Measurements from ENCODE around the gene IFITM5. TPM values are rescaled to one million over a fixed set of nuclear protein-coding genes. Genes with fewer than 3 reads are reported as not detected.
A peak's percentile ranks its signal among the peaks of the same experiment; 100 is the strongest.
"Not testable (repeated sequence)": the region's sequence is repeated elsewhere in the genome, so short reads cannot be mapped to it uniquely, and the experiment has no call there.

Gene IFITM5
- total RNA-seq, 2 donors from 2014 or later, result not detected

DNA sequence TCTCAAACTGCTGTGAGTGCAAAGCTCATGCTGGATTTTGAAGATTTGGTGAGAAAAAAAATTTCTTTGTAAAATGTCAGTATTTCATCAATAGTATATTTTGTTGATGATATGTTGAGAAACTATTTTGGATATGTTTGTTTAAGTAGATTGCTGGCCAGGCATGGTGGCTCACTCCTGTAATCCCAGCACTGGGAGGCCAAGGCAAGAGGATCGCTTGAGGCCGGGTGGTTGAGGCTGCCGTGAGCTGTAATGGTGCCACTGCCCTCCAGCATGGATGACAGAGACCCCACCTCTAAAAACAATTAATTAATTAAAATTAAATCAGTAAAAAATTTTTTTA is 28.2 kb upstream of the IFITM5 start:
- no peak for TF ChIP-seq CTCF (IDR thresholded peaks at IDR 0.05)
- DNase-seq (ENCODE audit: low spot score) (no peak), ATAC-seq (ENCODE audit: insufficient number of reproducible peaks, low FRiP score, low read depth) (no peak)

GRCh38 chr11:326842-327580 is 27.7 kb upstream of the IFITM5 start:
- H3K27ac ChIP-seq, result peak overlapping the region; percentile 70 to 80
- peak overlapping the region; percentile 43 for H3K4me3 ChIP-seq
- no peaks in the 10 kb centered on the region for H3K27me3 ChIP-seq (replicated peaks; ENCODE audit: insufficient read depth)
- H3K4me1 ChIP-seq (ENCODE audit: control insufficient read depth in 1 of 2, low read depth in 2 of 2), result peaks cover 22 to 33% of the 10 kb centered on the region in 2 donors
- peak; percentile 38 for DNase-seq (ENCODE audit: low spot score)
- no peaks in the 10 kb centered on the region for H3K9me3 ChIP-seq
- no peak for TF ChIP-seq CTCF (IDR thresholded peaks at IDR 0.05)
- ATAC-seq (ENCODE audit: insufficient number of reproducible peaks, low FRiP score, low read depth), result peak; percentile 22
- no peaks in the 10 kb centered on the region for H3K36me3 ChIP-seq

More for the DNA sequence above, 28.2 kb upstream of the IFITM5 start:
- Histone ChIP-seq H3K27me3 (replicated peaks; ENCODE audit: insufficient read depth) (no peaks in the 10 kb centered on the region), H3K9me3 (no peaks in the 10 kb centered on the region), H3K36me3 (no peaks in the 10 kb centered on the region), H3K4me3 (peak overlapping the region; percentile 43), H3K27ac (peak overlapping the region; percentile 70 to 80), H3K4me1 (ENCODE audit: control insufficient read depth in 1 of 2, low read depth in 2 of 2) (peaks cover 22 to 33% of the 10 kb centered on the region in 2 donors)

DNA sequence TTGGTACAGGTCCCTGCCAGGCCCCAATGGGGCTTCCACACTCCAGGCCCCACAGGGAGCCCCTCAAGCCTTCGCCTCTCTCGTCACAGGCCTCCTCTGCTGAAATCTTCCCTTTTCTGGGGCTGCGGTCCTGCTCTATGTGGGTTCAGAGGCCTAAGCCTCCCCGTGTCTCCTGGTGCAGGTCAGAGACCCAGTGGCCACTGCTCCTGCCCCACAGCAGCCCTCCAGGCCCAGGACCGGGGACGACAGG is 27.2 kb upstream of the IFITM5 start:
- H3K9me3 ChIP-seq, result no peaks in the 10 kb centered on the region
- no peak overlapping the region for H3K4me3 ChIP-seq
- DNase-seq (ENCODE audit: low spot score) (no peak), ATAC-seq (ENCODE audit: insufficient number of reproducible peaks, low FRiP score, low read depth) (no peak)
- no peak for TF ChIP-seq CTCF (IDR thresholded peaks at IDR 0.05)
- H3K27me3 ChIP-seq (replicated peaks; ENCODE audit: insufficient read depth), result no peaks in the 10 kb centered on the region
- H3K4me1 ChIP-seq (ENCODE audit: control insufficient read depth in 1 of 2, low read depth in 2 of 2), result peaks cover 22 to 33% of the 10 kb centered on the region in 2 donors
- peak overlapping the region; percentile 70 to 80 for H3K27ac ChIP-seq
- no peaks in the 10 kb centered on the region for H3K36me3 ChIP-seq

DNA sequence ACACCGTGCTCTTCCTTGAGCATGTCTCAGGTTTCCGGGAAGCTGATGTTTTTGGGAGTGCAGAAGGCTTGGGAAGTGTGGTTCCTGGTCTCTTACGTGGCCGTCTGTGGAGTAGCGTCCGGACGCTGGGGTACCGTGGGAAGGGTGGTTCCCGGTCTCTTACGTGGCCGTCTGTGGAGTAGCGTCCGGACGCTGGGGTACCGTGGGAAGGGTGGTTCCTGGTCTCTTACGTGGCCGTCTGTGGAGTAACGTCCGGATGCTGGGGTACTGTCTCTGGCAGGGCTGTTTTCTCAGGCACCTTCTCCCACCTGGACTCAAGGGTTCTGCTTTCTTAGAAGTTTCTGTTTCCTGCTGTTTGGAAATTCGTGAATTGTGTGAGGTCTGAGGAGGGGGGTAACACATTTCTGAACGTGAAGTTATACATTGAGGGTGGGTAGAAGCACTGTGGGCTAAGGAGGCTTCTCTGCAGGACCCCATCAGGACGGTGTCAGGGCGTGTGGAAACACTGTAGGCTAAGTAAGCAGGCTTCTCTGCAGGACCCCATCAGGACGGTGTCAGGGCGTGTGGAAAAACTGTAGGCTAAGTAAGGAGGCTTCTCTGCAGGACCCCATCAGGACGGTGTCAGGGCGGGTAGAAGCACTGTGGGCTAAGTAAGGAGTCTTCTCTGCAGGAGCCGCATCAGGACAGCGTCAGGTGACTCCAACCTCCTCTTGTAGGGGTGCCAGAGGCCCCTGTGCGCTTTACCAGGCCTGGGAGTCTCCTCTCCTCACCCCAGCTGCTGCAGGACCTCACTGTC is 26.7 kb upstream of the IFITM5 start:
- H3K27me3 ChIP-seq (replicated peaks; ENCODE audit: insufficient read depth), result no peaks in the 10 kb centered on the region
- no peaks in the 10 kb centered on the region for H3K36me3 ChIP-seq
- DNase-seq (ENCODE audit: low spot score), result no peak
- TF ChIP-seq CTCF (IDR thresholded peaks at IDR 0.05), result no peak
- peaks cover 22 to 33% of the 10 kb centered on the region in 2 donors for H3K4me1 ChIP-seq (ENCODE audit: control insufficient read depth in 1 of 2, low read depth in 2 of 2)
- H3K9me3 ChIP-seq, result no peaks in the 10 kb centered on the region
- H3K27ac ChIP-seq, result peak overlapping the region; percentile 70 to 80
- H3K4me3 ChIP-seq, result no peak overlapping the region
- no peak for ATAC-seq (ENCODE audit: insufficient number of reproducible peaks, low FRiP score, low read depth)

GRCh38 chr11:324593-325517 is 25.5 kb upstream of the IFITM5 start:
- not testable (repeated sequence) for H3K9me3 ChIP-seq; H3K27me3 ChIP-seq (replicated peaks; ENCODE audit: insufficient read depth); ATAC-seq (ENCODE audit: insufficient number of reproducible peaks, low FRiP score, low read depth); DNase-seq (ENCODE audit: low spot score); H3K36me3 ChIP-seq
- Histone ChIP-seq H3K4me1 (ENCODE audit: control insufficient read depth in 1 of 2, low read depth in 2 of 2) (peaks cover 22 to 33% of the 10 kb centered on the region in 2 donors), H3K4me3 (peak overlapping the region; percentile 48), H3K27ac (peak overlapping the region; percentile 70 to 80)
